Measurements from ENCODE around the gene GRK3. TPM values are rescaled to one million over a fixed set of nuclear protein-coding genes. Genes with fewer than 3 reads are reported as not detected.

GRK3 gene
- total RNA-seq, 1 donor from 2014 or later: 19.4 TPM

DNA sequence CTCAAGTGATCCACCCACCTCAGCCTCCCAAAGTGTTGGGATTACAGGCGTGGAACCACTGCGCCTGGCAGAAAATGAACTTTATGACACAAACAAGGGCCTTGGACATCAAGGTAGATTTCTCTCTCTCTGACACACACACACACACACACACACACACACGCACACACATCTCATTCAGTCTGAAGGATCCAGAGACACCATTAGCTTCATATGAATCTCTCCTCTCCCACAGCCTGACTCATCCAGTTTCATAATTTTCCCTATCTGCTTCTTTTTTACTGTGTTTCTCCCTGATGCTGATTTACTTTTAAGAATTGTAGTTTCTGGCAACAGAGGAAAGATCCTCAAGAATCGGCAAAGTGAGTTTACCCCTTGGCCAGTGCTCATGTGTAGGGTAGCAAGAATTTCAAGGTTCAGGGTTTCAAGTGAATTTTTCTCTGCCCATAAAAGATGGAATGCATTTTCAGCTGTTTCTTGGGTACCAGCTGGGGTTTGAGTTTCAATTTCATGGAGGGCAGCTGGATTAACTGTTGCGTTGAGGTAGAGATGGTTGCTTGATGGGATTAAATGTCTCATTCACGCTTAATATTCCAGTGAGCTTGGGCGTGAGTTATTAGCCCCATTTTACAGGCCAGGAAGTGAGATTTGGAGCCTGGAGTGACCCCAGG is 181.0 kb downstream of the GRK3 start:
- no peaks in the 10 kb centered on the region for H3K9me3 Mint-ChIP-seq
- DNase-seq (ENCODE audit: low read depth, low spot score): no peak
- TF ChIP-seq, protein P1, sequence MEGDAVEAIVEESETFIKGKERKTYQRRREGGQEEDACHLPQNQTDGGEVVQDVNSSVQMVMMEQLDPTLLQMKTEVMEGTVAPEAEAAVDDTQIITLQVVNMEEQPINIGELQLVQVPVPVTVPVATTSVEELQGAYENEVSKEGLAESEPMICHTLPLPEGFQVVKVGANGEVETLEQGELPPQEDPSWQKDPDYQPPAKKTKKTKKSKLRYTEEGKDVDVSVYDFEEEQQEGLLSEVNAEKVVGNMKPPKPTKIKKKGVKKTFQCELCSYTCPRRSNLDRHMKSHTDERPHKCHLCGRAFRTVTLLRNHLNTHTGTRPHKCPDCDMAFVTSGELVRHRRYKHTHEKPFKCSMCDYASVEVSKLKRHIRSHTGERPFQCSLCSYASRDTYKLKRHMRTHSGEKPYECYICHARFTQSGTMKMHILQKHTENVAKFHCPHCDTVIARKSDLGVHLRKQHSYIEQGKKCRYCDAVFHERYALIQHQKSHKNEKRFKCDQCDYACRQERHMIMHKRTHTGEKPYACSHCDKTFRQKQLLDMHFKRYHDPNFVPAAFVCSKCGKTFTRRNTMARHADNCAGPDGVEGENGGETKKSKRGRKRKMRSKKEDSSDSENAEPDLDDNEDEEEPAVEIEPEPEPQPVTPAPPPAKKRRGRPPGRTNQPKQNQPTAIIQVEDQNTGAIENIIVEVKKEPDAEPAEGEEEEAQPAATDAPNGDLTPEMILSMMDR (conservative IDR thresholded peaks at IDR 0.05): no peak
- no peak overlapping the region for H3K27ac Mint-ChIP-seq (ENCODE audit: unreplicated experiment)
- H3K4me3 Mint-ChIP-seq: no peak overlapping the region
- H3K4me1 Mint-ChIP-seq: no peaks in the 10 kb centered on the region
- no peaks in the 10 kb centered on the region for H3K27me3 Mint-ChIP-seq (ENCODE audit: low read depth)
- no peaks in the 10 kb centered on the region for H3K36me3 Mint-ChIP-seq (ENCODE audit: low read depth)

DNA sequence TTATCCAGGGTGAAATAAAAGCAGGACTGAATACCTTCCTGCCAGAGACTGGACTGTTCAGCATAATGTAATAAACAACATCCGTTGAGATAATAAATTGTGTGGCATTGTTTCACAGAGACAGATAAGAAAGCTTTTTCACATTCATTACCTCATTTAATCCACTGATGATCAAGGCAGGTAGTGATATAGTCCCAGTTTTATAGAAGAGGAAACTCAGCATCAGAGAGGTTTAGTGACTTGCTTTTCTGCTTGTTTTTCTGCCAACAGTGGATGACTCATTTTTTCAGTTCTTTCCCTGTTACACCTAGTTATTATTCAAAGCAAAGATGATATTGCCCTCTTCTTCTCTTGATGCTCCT is 181.5 kb downstream of the GRK3 start:
- H3K4me1 Mint-ChIP-seq: no peaks in the 10 kb centered on the region
- TF ChIP-seq, protein P1 (conservative IDR thresholded peaks at IDR 0.05): no peak
- H3K36me3 Mint-ChIP-seq (ENCODE audit: low read depth): no peaks in the 10 kb centered on the region
- H3K27ac Mint-ChIP-seq (ENCODE audit: unreplicated experiment): no peak overlapping the region
- DNase-seq (ENCODE audit: low read depth, low spot score): no peak
- H3K9me3 Mint-ChIP-seq: no peaks in the 10 kb centered on the region
- no peak overlapping the region for H3K4me3 Mint-ChIP-seq
- no peaks in the 10 kb centered on the region for H3K27me3 Mint-ChIP-seq (ENCODE audit: low read depth)

DNA sequence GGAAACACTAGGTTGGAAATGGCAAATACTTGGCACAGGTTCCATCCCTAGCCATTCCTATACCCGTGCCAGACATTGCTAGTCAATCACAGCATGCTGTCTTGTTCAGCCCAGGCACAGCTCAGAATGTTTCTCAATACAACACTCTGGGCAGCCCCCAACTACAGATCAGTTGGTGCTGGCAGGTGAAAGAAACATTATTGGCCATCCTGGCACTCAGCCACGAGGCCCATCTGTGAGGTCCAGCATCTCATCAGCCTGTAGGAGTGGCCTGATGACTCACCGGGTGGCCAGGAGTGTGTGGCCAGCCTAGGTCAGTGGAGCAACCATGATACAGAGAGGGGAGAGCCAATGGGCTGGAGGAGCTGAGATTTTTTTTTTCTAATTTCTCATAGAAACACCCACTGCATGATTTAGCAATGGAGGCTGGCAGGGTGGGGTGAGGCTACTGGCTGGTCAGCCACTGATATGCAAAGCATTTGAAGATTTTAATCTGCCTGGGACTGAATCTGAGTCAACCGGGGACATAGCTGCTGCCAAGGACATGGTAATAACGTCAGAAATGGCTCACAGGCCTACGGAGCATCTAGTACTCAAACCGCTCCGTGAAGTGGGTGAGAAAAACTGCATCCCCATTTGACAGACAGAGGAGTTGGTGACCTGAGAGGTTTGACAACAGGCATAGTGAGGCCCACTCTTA is 182.9 kb downstream of the GRK3 start:
- Mint-ChIP-seq H3K27me3 (ENCODE audit: low read depth) (peaks cover 3% of the 10 kb centered on the region), H3K4me3 (no peak overlapping the region), H3K4me1 (no peaks in the 10 kb centered on the region), H3K9me3 (no peaks in the 10 kb centered on the region), H3K36me3 (ENCODE audit: low read depth) (no peaks in the 10 kb centered on the region), H3K27ac (ENCODE audit: unreplicated experiment) (no peak overlapping the region)
- no peak for DNase-seq (ENCODE audit: low read depth, low spot score)
- TF ChIP-seq, protein P1 (conservative IDR thresholded peaks at IDR 0.05): no peak

DNA sequence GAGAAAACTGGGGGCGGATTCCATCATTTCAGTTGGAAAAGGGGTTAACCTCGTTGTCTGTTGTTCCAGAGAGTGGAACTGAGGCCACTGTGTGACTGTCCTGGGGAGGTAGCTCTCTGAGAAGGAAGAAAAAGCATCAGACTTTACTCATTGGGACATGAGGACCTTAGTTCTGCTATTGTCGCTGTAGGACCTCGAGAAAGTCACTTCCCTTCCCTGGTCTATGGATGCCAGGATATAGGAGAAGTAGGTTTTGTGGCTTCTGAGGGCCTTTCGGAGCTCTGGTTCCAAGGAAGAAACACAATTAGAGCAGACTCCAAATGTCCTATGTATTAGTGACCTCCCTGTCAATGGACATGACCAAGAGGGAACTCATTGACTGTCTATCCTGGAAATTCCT is 183.7 kb downstream of the GRK3 start:
- H3K4me3 Mint-ChIP-seq: no peak overlapping the region
- no peaks in the 10 kb centered on the region for H3K9me3 Mint-ChIP-seq
- DNase-seq (ENCODE audit: low read depth, low spot score): no peak
- H3K4me1 Mint-ChIP-seq: no peaks in the 10 kb centered on the region
- H3K27me3 Mint-ChIP-seq (ENCODE audit: low read depth): peaks cover 3% of the 10 kb centered on the region
- no peak overlapping the region for H3K27ac Mint-ChIP-seq (ENCODE audit: unreplicated experiment)
- TF ChIP-seq, protein P1 (conservative IDR thresholded peaks at IDR 0.05): no peak
- no peaks in the 10 kb centered on the region for H3K36me3 Mint-ChIP-seq (ENCODE audit: low read depth)

DNA sequence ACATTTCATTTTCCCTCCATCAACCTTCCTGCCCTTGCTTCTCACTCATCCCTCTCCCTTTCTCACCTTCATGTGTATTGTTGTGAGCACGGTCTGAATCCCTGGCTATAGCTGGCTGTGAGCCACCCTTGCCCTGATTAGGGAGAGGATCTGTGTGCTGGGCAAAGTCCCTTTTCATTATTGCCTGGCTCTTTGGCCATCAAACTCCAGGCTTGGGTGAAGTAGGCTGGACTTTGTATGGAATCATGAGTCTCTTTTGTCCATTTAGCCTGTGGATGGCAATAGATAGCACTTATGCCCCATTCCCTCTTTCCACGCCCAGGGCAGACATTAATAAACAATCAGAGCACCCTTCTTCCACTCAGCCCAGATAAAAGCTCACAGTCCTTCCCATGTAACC is 184.2 kb downstream of the GRK3 start:
- no peaks in the 10 kb centered on the region for H3K4me1 Mint-ChIP-seq
- no peak overlapping the region for H3K27ac Mint-ChIP-seq (ENCODE audit: unreplicated experiment)
- H3K4me3 Mint-ChIP-seq: no peak overlapping the region
- TF ChIP-seq, protein P1 (conservative IDR thresholded peaks at IDR 0.05): no peak
- H3K27me3 Mint-ChIP-seq (ENCODE audit: low read depth): peaks cover 3% of the 10 kb centered on the region
- DNase-seq (ENCODE audit: low read depth, low spot score): no peak
- H3K9me3 Mint-ChIP-seq: no peaks in the 10 kb centered on the region
- H3K36me3 Mint-ChIP-seq (ENCODE audit: low read depth): no peaks in the 10 kb centered on the region

Measured in neural crest cell (in vitro differentiated cells).